NCI-H128 (cell line): ENCODE measurements around the gene LPP.

Source experiments
- DNase-seq: peaks from one replicate; lab custom pipeline; 2025; ENCODE audit not compliant: unreplicated experiment; lab: John Stamatoyannopoulos, UW

LPP gene

DNA sequence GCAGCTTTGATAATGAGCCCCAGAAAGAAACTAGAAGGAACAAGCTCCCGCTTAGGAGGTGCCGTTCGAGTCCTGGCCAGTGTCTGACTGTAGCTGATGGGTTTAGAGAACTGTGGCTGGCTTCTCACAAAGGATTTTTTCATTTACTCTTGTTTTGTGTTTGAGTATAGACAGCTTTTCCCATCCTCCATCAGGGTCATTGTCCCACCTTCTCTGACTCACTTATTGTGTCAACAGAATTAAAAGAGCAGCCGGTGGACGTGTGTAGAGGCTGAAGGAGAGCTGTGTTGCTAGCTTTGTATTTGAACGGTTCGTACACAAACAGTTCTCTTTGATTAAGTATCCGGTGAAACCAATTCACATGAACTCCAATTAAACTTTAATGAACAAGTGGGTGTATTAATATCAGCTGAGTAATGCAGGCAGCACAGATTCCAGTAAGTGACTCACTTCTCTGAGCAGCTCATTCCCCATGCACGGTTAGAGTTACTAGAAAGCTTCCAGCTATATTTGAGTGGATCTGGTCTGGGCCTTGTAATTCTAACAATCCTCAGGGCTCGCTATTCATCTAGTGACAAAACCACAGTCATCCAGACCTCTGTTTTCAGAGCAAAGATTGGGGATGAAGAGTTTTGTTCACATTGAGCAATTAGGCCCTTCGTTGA, 141.0 kb downstream of the LPP start:
- peak; percentile 29 for DNase-seq

DNA sequence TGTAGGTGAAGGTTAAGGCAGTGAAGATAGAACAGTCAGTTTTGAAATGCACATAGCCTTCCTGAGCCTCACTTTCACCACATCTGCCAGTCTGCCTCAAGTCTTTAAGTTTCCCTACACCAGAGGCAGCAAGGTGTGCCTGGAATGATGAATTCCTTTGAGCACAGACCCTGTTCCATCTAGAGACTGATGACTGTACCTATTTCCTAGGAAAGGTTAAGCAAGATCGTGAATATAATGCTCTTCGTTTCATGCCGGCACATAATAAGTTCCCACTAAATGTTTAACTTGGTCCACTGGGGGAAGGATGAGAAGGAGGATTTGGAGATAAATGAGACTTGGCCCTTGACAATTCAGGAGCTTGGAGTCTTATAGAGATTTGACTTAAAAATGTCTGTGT, 141.9 kb downstream of the LPP start:
- DNase-seq = no peak

DNA sequence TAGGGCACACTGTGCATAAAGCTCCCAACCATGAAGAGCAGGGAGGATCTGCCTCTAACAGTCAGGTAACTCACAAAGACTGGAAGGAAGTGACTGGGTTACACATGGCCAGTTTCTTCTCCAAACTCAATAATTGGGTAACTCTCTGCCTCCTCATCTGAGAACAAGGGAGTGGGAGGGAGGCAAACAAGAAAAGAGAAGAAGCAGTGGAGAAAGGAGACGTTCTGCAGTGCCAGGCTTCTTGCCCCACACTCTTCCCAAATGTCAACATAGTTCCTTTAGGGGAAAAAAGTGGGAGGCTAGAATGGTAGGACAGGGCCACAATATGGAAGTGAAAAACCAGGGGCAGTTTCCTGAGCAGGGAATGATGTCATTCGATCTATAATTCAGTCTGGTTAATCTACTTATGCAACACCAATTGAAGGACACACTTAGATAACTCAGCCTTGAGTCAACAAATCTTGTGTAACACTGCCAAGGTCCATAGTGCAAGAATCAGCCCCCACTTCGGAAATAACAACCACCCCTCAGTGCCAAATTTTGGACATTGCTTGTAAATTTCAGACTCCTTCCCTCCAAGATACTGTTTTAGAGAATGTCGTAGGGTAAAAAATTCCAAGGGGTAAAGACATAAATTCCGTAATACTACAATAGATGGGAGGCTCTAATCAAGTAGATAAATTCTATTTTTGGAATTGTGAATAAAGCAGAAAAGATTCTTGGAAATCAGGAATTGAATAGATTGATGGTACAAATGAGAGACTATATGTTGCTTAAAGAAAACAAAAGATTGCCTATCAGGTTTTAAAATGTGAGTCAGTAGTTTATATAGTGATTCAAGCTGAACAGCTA, 143.0 kb downstream of the LPP start:
- no peak for DNase-seq

DNA sequence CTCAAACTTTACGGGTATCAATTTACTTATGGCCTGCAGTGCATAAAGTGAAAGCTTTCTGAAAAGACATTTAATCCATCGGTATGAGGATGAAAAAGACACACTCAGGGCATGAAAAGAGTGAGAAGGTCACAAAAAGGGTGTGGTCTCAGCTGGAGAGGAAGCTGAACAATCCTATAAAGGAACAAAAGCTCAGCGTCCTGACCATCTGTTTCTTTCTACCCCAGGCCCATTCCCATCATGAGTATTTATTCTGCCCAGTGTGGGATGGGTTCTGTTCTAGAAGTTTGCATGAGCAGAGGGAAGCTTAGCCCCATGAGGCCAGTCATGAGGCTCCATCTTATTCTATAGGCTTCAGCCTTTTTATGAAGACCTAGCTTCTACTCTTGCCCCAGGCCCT, 144.6 kb downstream of the LPP start:
- no peak for DNase-seq

DNA sequence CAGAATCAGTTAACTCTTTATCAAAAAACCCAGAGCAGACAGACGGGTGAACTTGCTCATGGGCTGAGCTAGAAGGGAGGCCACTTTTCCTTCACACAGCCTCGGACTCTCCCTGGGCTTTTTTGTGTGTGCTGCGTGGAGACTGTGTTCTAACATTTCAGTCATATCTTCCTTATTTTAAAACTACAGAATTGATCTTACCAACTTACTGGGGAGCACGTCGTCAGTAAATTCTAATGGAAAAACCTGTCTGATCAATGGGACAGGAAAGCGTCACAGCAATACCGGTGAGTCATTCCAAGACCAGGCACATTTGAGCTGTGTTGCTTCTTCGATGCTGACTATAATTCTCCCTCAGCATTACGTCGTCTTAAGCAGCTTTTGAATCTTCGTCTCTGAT, 145.1 kb downstream of the LPP start:
- DNase-seq = no peak

DNA sequence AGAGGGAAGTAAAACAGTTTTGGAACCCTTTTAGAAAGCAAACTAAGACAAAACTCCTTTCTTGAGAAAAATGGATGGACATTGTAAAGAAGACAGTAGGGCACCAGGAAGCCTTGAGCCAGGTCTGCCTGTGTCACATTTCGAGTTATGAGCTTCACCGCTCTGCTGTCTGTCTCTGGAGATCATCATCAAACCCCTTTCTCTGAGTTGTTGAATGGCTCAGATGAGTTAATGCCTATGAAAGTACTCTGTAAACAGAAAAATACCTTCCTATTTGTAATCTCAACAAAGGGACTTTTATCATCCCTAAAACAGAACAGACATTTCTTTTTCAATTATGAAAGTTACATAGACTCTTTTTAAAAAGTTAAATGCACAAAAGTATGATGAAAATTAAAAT, 145.8 kb downstream of the LPP start:
- DNase-seq = no peak

DNA sequence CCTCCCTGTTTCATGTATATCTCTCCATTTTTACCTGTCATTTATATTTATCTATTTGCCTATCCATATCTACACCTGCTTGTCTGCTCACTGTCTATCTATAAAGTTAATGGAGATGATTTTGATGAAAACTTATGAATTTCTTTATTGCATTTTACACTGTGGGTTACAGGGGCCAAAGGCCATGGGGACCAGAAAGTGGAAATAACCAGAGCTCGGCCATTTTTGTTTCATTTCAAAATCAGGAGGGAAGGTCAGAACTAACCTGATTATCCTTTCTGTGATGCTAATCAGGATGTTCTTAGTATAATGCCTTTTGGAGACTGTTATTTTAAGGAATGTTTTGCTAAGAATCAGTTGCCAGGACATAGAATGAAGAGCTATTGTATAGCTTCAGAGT, 147.2 kb downstream of the LPP start:
- no peak for DNase-seq

DNA sequence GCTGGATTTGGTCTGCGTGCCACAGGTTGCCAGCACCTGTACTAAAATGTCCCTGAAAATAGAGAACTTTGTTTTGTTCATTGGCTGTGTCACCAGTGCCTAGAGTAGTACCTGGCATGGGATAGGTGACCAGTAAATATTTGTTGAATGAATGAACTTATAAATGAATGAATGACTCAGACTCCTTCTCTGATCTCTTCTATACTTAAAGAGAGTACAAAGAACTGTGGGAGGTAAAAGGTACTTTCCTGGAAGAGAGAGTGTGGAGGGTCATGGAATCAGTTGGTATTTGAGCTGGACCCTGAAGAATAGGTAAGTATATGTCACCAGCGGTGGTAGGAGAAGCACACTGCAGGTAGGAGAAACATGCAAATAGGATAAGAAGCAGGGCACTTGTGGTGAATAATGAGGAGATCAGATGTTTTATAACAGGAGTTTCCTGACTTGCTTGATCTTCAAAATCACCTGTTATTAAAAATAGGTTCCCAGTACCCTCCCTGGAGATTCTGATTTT, 149.4 kb downstream of the LPP start:
- DNase-seq = no peak

DNA sequence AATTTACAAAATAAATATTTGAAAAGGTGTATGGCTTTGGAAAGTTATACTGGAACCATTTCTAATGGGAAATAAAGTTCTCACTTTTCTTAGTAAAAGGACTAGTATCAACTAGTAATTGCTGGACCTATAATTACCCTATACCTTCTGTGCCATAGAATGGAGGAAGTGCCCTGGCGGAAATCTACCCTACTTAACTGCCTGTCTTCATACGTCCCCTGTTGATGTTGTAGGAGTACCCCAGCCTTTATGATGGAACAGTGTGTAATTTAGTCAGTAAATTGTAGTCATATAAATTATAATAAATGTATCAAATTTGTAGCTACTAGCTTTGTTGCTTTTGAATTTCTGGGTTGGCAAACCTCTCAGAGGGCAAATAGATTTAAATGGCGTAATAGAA, 149.9 kb downstream of the LPP start:
- DNase-seq = no peak

DNA sequence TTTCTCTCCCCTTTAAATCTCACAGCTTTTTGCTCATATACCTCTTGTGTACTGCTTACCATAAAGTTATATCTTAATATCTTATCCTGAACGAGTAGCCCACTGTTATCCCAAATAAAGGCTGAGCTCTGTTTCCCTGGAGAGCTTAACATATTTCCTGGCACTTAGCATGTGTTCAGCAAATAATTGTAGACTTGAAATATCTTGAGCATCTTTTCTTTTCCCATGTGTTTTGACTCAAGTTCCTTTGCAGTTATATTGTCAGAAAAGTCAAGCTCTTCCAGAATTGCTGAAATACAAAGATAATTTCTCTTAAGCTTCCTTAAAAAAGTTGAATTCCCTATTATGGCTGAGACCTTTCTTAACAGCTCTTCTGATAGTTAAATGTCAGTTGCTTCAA, 150.5 kb downstream of the LPP start:
- DNase-seq = no peak

DNA sequence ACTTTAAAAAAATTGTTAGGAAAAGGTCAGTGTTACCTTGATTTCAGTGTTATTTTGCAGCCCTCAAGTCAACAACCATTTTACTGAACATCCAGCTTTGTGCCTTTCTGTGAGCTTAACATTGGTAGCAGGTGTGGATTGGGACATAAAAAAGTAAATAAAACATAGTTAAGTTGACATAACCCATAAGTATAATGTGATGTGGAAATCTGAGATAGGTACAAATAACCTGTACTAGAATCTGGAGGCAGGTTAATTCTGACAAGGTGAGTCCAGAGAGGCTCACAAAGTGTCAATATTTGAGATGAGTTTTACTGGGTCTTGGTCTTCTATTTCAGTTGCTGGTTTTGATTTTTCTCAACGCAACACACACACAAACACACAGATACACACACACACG, 151.3 kb downstream of the LPP start:
- no peak for DNase-seq

DNA sequence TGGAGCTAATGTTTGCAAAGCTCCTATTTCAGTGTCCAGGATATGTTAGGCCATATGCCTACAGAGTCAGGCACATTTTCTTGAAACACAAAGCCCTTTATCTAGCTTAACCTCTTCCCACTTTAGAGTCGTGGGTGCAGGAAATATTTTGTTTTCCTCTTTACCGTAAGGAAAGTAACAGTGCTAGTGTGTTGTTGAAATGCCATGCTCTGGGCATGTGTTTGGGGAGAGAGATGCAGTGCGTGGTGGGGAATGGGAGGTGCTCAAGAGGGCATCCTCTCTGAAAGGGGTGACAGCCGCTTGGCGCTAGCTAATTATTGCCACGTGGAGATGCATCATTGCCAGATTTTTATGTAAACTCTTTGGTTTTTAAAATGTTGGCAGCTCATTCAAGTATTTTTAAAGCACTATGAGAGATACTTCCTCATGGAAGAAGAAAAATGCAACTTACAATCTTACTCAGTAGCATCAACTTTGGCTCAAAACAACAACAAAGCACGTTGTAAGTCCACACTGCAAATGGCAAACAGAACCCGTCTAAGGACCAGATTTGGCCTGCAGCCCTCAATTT, 152.6 kb downstream of the LPP start:
- no peak for DNase-seq

DNA sequence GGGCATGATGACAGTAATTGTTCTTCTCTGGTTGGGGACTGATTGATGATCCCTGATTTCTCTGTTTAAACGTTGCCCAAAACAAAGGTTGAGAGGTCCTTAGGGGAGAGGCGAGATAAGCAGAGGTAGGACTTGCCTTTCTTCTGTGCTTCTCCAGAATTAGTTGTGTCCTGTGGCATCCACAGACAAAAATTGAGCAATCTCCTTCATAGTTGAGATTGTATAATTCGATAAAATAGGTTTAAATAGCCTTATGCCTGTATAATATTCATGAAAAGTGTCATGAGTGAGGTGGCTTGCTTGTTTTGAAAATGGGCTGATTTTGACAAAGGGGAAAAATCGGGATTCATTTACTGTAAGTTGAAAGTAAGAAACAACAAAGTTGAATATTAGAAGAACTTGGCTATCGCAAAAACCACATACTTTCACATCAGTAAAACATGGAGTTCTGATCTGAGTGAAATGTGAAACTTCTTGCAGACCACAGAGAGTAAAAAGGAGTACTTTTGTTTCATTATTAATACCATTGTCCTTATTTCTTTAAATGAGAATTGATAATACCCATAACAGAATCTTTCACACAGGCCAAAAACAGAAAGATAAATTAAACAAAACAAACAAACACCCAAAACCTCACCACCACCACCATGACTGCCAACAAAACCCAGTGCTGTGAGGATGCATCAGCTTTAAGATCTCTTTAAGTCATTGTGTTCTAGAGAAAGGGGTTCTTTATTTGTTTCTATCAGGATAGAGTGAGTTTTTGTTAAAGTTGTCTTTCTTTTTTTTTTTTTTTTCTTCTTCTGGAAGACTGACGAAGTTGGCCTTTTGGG, 155.7 kb downstream of the LPP start:
- no peak for DNase-seq

DNA sequence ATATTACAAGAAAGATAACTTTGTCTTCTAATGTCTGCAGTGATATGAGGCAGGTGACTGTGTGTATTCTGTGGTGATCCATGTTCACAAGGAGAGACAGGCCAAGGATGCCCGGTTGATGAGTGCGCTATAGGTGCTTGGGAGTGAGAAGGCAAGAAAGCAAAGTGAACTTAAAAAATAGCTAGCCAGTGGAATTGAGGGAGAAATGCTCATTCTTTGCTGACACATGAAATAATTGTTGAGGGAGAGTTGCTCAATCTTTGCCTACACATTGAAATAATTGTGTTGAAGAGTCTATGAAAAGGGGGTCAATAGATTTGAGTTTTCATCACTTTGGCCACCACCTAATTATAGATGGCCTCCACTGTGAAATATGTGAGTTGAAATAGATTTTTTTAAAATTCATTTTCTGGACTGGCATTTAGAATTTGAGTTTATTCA, 156.3 kb downstream of the LPP start:
- no peak for DNase-seq

DNA sequence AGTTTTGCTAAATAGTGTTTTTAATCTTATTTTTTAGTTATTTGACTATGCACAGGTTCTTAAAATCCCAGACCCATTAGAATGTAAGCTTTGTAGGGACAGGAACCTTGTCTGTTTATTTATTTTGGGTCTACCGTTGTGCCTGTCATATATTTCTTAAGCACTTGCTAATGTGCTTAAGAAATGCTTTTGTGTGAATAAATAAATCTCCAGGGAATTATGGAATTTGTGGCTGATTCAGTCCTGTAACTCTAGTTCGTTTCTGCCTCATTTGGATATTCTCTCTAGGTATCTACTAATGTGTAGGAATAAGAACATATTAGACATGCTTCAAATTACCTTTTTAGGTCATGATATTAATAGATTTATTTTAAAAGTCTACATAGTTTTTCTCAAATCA, 161.6 kb downstream of the LPP start:
- no peak for DNase-seq

DNA sequence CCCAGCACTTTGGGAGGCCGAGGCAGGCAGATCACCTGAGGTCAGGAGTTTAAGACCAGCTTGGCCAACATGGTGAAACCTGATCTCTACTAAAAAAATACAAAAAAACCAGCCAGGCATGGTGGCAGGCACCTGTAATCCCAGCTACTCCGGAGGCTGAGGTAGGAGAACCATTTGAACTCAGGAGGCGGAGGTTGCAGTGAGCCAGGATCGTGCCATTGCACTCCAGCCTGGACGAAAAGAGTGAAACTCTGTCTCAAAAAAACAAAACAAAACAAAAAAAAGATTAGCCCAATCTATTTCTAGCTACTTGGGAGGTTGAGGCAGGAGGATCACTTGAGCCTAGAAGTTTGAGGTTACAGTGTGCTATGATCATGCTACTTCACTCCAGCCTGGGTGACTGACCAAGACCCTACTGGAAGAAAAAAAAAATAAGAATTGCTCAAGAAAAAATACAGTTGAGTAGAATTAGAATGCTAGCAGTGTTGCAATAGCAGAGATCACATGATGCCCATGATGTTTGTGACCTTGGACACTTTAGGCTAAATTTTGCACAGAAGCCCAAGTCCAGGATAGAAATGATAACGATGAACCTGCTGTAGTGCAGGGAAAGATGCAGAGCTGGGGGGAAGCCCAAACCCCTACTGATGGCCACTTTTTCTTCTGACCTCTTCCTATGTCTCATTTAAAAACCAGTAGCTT, 162.2 kb downstream of the LPP start:
- no peak for DNase-seq

DNA sequence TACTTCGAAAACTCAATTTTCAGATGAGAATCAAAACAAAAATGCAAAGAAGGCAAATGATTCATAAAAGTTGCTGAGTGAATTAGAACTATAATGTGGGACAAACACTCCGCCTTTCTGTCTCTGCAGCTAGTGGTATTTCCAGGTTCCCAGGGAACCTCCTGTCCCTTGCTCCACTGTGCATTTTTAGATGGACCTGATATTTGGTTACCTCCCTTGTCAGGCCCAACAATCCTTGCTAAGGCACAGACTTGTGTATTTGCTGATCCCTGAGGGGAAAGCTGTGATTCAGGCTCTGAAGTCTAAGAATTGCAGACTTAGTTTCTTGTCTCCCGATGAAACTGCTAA, 162.7 kb downstream of the LPP start:
- no peak for DNase-seq

DNA sequence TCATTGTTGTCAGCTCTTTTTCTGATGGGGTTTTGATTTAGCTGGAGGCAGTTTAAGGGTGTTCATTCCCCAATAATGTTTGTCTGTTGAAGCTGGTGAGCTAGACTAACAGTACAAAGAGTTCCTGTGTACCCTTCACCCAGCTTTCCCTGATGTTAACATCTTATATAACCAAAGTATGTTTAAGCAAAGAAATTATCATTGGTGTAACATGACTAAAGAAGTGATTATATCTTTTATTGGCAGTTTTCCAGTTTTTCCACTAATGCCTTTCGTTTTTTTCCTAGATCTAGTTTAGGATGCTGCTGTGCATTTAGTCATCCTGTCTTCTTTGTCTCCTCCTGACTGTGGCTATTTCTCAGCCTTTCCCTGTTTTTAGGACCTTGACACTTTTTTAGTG, 165.6 kb downstream of the LPP start:
- no peak for DNase-seq

DNA sequence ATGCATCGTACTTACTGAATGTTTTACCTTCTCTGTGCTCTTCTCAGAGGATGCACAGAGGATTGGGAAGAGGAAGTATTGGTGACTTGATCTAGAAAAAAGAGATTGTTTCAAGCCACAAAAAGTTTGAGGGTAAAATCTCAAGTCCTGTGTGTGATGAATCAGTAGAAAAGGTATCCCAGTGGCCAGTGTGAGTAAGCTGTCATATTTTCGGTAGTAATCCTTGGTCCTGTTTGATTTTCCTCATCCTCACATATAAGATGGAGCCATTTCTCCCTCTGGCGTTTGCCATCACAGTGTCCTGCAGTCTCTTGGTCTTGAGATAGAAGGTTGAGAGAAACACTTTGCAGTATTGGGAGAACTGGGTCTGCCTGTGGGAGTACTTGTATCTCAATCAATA, 166.8 kb downstream of the LPP start:
- no peak for DNase-seq

DNA sequence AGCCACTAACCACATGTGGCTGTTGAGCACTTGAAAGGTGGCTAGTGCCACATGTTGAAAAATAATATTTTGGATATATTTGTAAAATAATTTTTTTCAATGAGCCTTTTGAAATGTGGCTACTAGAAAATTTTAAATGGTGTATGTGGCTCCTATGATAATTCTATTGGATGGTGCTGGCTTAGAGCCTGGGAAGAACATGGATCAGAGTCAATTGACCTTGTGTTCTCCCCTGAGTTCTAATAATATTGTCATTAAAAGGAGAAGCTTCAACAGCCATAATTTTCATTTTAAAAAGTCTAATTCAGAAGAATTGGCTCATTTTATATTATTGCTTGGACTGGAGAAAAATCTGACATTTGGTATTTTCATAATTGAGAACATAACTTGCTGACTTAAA, 167.3 kb downstream of the LPP start:
- no peak for DNase-seq
